Caco-2 (cell line): ENCODE measurements around the gene PTPRN. TPM values are rescaled to one million over a fixed set of nuclear protein-coding genes. Genes with fewer than 3 reads are reported as not detected.
A peak's percentile ranks its signal among the peaks of the same experiment; 100 is the strongest.

ENCODE experiments used
- BruUV-seq: library from RNA; stranded (reverse); fragments of 400-500 nt; replicated peaks from 2 replicates; lab custom pipeline; 2021; lab: Mats Ljungman, UMichigan
- CTCF ChIA-PET: fragments of 300-600 bp; sonication (Branson Sonifier 250); formaldehyde crosslinking; loops from one replicate; lab custom pipeline; 2022; ENCODE audit warnings: antibody characterized with exemption; lab: Charles Lee
- POLR2A ChIA-PET: fragments of 300-600 bp; sonication (Branson Sonifier 250); formaldehyde crosslinking; loops from one replicate; lab custom pipeline; 2022; ENCODE audit warnings: antibody characterized with exemption; lab: Charles Lee
- DNase-seq, 2 experiments: peaks; one replicate each; pipeline versions ENCODE4 v3.0.0 to v3.0.0-alpha.2; 2020 to 2022
- H3K27me3 ChIP-seq: replicated peaks from 2 replicates; pipeline ENCODE4 v1.6.0; 2011; ENCODE audit warnings: low read length; ENCODE audit not compliant: control insufficient read depth, insufficient read depth
- H3K36me3 ChIP-seq: 2 replicates; pipeline ENCODE4 v1.5.1; 2011; ENCODE audit warnings: low read length; ENCODE audit not compliant: control insufficient read depth, insufficient read depth
- H3K4me1 ChIP-seq: fragments of 250-450 bp; sonication (Bioruptor Pico); 2 replicates; pipeline ENCODE4 v1.5.1; 2020; ENCODE audit warnings: mild to moderate bottlenecking
- H3K4me3 ChIP-seq: 2 replicates; pipeline ENCODE4 v1.5.1; 2011; ENCODE audit warnings: low read depth, mild to moderate bottlenecking, control low read depth, low read length
- H3K9me3 ChIP-seq: fragments of 250-450 bp; sonication (Bioruptor Pico); 2 replicates; pipeline ENCODE4 v1.5.1; 2020; ENCODE audit warnings: mild to moderate bottlenecking, moderate library complexity
- H3K27ac Mint-ChIP-seq: one replicate; pipeline ENCODE4 v1.8.0; 2022; ENCODE audit warnings: mixed read lengths; ENCODE audit not compliant: unreplicated experiment
- H3K27me3 Mint-ChIP-seq: one replicate; pipeline ENCODE4 v1.8.0; 2022; ENCODE audit warnings: mixed read lengths; ENCODE audit not compliant: insufficient read depth, unreplicated experiment
- H3K36me3 Mint-ChIP-seq: one replicate; pipeline ENCODE4 v1.8.0; 2022; ENCODE audit warnings: mild to moderate bottlenecking, mixed read lengths; ENCODE audit not compliant: insufficient read depth, unreplicated experiment
- H3K4me1 Mint-ChIP-seq: one replicate; pipeline ENCODE4 v1.8.0; 2022; ENCODE audit warnings: low read depth, mixed read lengths; ENCODE audit not compliant: unreplicated experiment
- H3K4me3 Mint-ChIP-seq: one replicate; pipeline ENCODE4 v1.8.0; 2022; ENCODE audit warnings: mild to moderate bottlenecking, moderate library complexity, mixed read lengths; ENCODE audit not compliant: unreplicated experiment
- H3K9me3 Mint-ChIP-seq: one replicate; pipeline ENCODE4 v1.8.0; 2022; ENCODE audit warnings: mixed read lengths; ENCODE audit not compliant: unreplicated experiment
- intact Hi-C: fragments of 100-400 bp; cut with micrococcal nuclease; formaldehyde crosslinking; loops from one replicate; pipeline ENCODE4 v1.10.0; 2022; ENCODE audit not compliant: unreplicated experiment
- total RNA-seq: library from RNA; stranded (reverse); gene quantifications from 2 replicates; pipeline ENCODE4 v1.2.3, GENCODE V29; 2022
- TF ChIP-seq, protein P1 (sequence below), 2 experiments: fragments of 200-600 bp in 1 of 2; IDR thresholded peaks; 1 replicate in 1 of 2; 2 replicates in 1 of 2; pipeline versions ENCODE4 v1.5.1 to v1.8.0; 2011 to 2022; ENCODE audit warnings: antibody characterized with exemption in 1 of 2, control low read depth in 1 of 2, inconsistent platforms in 1 of 2, low read depth in 1 of 2, low read length in 1 of 2, mild to moderate bottlenecking in 1 of 2, moderate library complexity in 1 of 2; ENCODE audit not compliant: insufficient read depth in 1 of 2, severe bottlenecking in 1 of 2, unreplicated experiment in 1 of 2

The PTPRN gene
- total RNA-seq, 1 experiment from 2014 or later, result not detected

DNA sequence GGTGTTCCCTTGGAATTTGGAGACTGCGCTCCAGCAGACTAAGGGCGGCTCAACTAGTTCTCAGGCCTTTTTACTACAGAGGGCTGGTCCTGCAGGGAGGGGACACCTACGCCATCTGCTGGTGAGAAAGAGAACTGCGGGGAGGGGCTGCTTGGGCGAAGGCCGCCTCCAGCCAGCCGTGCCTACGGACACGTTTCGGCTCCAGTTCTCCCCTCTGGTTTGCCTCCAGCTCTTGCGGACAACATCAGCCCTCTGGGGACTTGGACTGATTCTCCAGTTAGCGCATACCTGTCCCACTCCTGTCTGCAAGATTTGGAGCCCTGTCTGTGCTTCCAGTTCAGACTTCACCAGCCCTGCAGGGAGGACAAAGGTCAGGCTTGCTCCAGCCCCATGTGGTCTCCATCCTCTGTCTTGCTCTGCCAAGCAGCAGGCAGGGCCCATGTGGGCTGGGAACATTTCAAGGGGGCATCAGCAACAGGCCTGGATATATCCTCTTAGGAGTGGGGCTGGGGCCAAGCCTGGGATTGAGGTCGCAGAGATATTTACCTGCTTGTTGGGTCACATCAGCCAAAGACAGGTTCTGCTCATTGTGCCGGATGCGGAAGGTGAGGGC, 10.3 kb downstream of the PTPRN start:
- peak; percentile 86 to 94 for DNase-seq
- ChIA-PET POLR2A (interaction anchor here (0.5 kb wide), 1 partner anchor 89 kb away, joined by 5 read pairs; no protein-coding TSS in a partner anchor), CTCF (interaction anchor here (0.9 kb wide), 1 partner anchor 140 kb away, joined by 3 read pairs; no protein-coding TSS in a partner anchor)
- Mint-ChIP-seq H3K4me3 (no peak overlapping the region), H3K9me3 (no peaks in the 10 kb centered on the region), H3K36me3 (peaks cover 5% of the 10 kb centered on the region), H3K27ac (no peak overlapping the region), H3K27me3 (peaks cover 13% of the 10 kb centered on the region), H3K4me1 (no peaks in the 10 kb centered on the region)
- Histone ChIP-seq H3K4me1 (peaks cover 4% of the 10 kb centered on the region; the same call in 1 of the 2 replicates), H3K27me3 (no peaks in the 10 kb centered on the region; the same call in none of the 2 replicates), H3K36me3 (no peaks in the 10 kb centered on the region), H3K4me3 (no peak overlapping the region), H3K9me3 (no peaks in the 10 kb centered on the region)
- intact Hi-C loops, result loop anchor here (1.0 to 5.0 kb wide), 5 partner anchors 7 to 242 kb away; partner anchors contain the start of genes DNPEP and NHEJ1
- TF ChIP-seq, protein P1, sequence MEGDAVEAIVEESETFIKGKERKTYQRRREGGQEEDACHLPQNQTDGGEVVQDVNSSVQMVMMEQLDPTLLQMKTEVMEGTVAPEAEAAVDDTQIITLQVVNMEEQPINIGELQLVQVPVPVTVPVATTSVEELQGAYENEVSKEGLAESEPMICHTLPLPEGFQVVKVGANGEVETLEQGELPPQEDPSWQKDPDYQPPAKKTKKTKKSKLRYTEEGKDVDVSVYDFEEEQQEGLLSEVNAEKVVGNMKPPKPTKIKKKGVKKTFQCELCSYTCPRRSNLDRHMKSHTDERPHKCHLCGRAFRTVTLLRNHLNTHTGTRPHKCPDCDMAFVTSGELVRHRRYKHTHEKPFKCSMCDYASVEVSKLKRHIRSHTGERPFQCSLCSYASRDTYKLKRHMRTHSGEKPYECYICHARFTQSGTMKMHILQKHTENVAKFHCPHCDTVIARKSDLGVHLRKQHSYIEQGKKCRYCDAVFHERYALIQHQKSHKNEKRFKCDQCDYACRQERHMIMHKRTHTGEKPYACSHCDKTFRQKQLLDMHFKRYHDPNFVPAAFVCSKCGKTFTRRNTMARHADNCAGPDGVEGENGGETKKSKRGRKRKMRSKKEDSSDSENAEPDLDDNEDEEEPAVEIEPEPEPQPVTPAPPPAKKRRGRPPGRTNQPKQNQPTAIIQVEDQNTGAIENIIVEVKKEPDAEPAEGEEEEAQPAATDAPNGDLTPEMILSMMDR (IDR thresholded peaks at IDR 0.05; ENCODE audit: insufficient read depth in 1 of 2, low read depth in 1 of 2, low read length in 1 of 2, severe bottlenecking in 1 of 2, unreplicated experiment in 1 of 2), result peak; percentile 96 to 97
- no TSS peak for BruUV-seq

DNA sequence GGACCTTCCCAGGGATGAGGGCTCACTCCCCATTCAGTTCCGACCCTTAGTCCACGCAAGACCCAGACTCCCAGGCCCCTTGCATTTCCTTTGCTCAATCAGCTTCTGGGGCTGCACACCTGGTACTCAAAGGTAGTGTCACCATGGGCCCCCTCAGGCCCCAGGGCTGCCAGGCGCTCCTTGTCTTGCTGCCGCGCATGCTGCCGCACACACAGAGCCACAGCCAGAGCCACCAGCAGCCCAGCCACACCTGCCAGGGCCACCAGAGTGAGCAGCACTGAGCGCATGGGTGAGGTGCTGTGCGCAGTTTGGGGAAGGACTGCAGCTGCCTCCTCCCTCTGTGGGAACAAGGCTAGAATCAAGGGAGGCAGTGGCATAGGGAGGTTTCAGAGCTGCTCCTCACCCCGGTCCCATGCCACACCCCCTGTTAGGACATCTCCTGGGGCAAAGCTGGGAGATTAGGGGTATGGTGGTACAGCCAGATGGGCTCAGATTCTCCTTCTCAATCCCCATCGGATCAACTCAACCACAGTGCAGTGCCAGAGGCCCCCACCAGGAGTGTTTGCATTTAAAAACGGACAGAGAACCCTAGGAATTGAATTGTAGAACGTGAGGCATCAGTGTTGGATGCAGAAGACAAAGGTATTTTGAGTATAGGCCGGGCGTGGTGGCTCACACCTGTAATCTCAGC, 11.3 kb downstream of the PTPRN start:
- Histone ChIP-seq H3K9me3 (no peaks in the 10 kb centered on the region), H3K27me3 (no peaks in the 10 kb centered on the region; the same call in none of the 2 replicates), H3K4me3 (no peak overlapping the region), H3K36me3 (no peaks in the 10 kb centered on the region), H3K4me1 (peaks cover 4% of the 10 kb centered on the region; the same call in 1 of the 2 replicates)
- CTCF ChIA-PET, result no interaction called here
- no peak for DNase-seq
- intact Hi-C loops, result loop anchor here (1.0 to 5.0 kb wide), 5 partner anchors 8 to 241 kb away; partner anchors contain the start of genes DNPEP and NHEJ1
- no TSS peak for BruUV-seq
- Mint-ChIP-seq H3K27ac (no peak overlapping the region), H3K36me3 (peaks cover 5% of the 10 kb centered on the region), H3K27me3 (peaks cover 8% of the 10 kb centered on the region), H3K9me3 (no peaks in the 10 kb centered on the region), H3K4me1 (no peaks in the 10 kb centered on the region), H3K4me3 (no peak overlapping the region)
- POLR2A ChIA-PET, result no interaction called here
- TF ChIP-seq, protein P1 (IDR thresholded peaks at IDR 0.05; ENCODE audit: insufficient read depth in 1 of 2, low read depth in 1 of 2, low read length in 1 of 2, severe bottlenecking in 1 of 2, unreplicated experiment in 1 of 2), result no peak

DNA sequence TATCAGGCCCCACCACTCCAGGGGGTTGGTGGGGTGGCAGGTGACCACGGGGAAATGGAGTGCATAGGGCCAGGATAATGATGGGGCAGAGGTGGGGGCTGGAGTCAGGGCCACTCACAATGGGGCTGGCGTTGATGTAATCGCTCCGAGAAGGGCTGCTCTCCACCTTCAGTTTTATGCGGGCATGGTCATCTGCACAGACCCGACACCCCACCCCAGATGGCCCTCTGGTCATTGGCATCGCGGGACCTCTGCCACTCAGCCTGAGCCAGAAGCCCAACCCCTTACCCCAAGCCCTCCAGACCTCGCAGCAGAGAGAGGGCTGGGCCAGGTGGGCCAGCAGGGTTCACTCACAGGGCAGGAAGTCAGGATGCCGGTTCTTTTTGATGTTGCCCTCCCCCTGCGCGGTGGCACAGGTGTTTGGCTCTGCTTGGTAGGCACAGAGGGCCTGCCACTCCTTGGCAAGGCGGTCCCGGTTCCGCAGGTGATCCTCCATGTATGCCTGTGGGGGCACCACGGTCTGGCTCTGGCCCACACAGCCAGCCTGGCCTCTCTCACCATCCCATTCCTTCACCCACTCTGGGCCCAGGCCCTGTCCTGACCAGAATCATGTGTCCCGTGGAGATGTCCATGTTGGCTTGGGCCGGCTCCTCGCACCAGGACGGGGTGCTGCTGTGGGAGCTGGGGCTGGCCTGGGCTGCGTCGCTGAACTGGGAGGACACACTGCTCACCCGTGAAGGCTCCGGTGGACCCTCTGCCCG, 12.4 kb downstream of the PTPRN start:
- POLR2A ChIA-PET, result no interaction called here
- no peaks in the 10 kb centered on the region for H3K4me1 Mint-ChIP-seq
- intact Hi-C loops, result loop anchor here (5.0 kb wide), 1 partner anchor 240 kb away; no protein-coding TSS in a partner anchor

More for the DNA sequence above, 12.4 kb downstream of the PTPRN start:
- DNase-seq, result no peak
- Mint-ChIP-seq H3K4me3 (no peak overlapping the region), H3K36me3 (peaks cover 5% of the 10 kb centered on the region), H3K9me3 (no peaks in the 10 kb centered on the region), H3K27me3 (peaks cover 8% of the 10 kb centered on the region), H3K27ac (no peak overlapping the region)
- peaks cover 4% of the 10 kb centered on the region; the same call in 1 of the 2 replicates for H3K4me1 ChIP-seq
- no TSS peak for BruUV-seq
- H3K9me3 ChIP-seq, result no peaks in the 10 kb centered on the region
- H3K4me3 ChIP-seq, result no peak overlapping the region
- H3K36me3 ChIP-seq, result no peaks in the 10 kb centered on the region
- TF ChIP-seq, protein P1 (IDR thresholded peaks at IDR 0.05; ENCODE audit: insufficient read depth in 1 of 2, low read depth in 1 of 2, low read length in 1 of 2, severe bottlenecking in 1 of 2, unreplicated experiment in 1 of 2), result no peak
- H3K27me3 ChIP-seq, result no peaks in the 10 kb centered on the region; the same call in none of the 2 replicates
- CTCF ChIA-PET, result interaction anchor here (0.6 to 2.6 kb wide), 3 partner anchors 22 to 590 kb away, joined by 3 to 29 read pairs (median 25); no protein-coding TSS in a partner anchor
